Small intestine (tissue), 7 donors: ENCODE results near the gene CTNNA3. TPM values are rescaled to one million over a fixed set of nuclear protein-coding genes. Genes with fewer than 3 reads are reported as not detected.

Source experiments
- DNase-seq, 2 donors: peaks; one replicate each; pipeline versions ENCODE4 v3.0.0 to v3.0.0-alpha.2; 2013
- FAIRE-seq: peaks from 2 replicates; lab custom pipeline; 2012; peaks lifted over from hg19 to GRCh38; lab: Jason Lieb, UNC
- H3K27ac ChIP-seq, 3 donors: one replicate each; pipeline ENCODE4 v1.5.1; 2013; ENCODE audit warnings: low read length in 2 of 3, mild to moderate bottlenecking in 2 of 3, control low read depth in 1 of 3, inconsistent platforms in 1 of 3, low read depth in 1 of 3, moderate library complexity in 1 of 3
- H3K27me3 ChIP-seq, 3 donors: one replicate each; pipeline ENCODE4 v1.6.1; 2013; ENCODE audit warnings: low read length in 3 of 3, inconsistent platforms in 1 of 3; ENCODE audit not compliant: control insufficient read depth in 3 of 3, insufficient read depth in 3 of 3
- H3K36me3 ChIP-seq, 3 donors: one replicate each; pipeline ENCODE4 v1.6.1; 2013; ENCODE audit warnings: low read length in 3 of 3, inconsistent platforms in 1 of 3, low read depth in 1 of 3, mild to moderate bottlenecking in 1 of 3, moderate library complexity in 1 of 3; ENCODE audit not compliant: control insufficient read depth in 3 of 3, insufficient read depth in 2 of 3
- H3K4me1 ChIP-seq, 3 donors: one replicate each; pipeline ENCODE4 v1.6.1; 2013; ENCODE audit warnings: low read length in 2 of 3, inconsistent platforms in 1 of 3, low read depth in 1 of 3, mild to moderate bottlenecking in 1 of 3, moderate library complexity in 1 of 3; ENCODE audit not compliant: control insufficient read depth in 3 of 3, insufficient read depth in 2 of 3
- H3K4me3 ChIP-seq, 3 donors: one replicate each; pipeline ENCODE4 v1.5.1; 2013; ENCODE audit warnings: low read length in 3 of 3, control low read depth in 1 of 3, inconsistent platforms in 1 of 3, low read depth in 1 of 3, mild to moderate bottlenecking in 1 of 3, moderate library complexity in 1 of 3
- H3K9me3 ChIP-seq, 2 donors: one replicate each; pipeline ENCODE4 v1.6.1; 2013; ENCODE audit warnings: low read depth in 1 of 2, low read length in 1 of 2; ENCODE audit not compliant: control insufficient read depth in 2 of 2, insufficient read depth in 1 of 2
- WGBS, 3 donors: extraction: QIAGEN DNeasy Blood & Tissue Kit; methylation state at CpG; one replicate each; pipeline ENCODE4 v1.1.7; 2013; 5-methylcytosine and 5-hydroxymethylcytosine counted together
- polyA plus RNA-seq, 4 donors: library from polyadenylated mRNA; stranded (reverse) in 3 of 4; unstranded in 1 of 4; fragments of 200-250 nt in 3 of 4; fragments of 120-200 nt in 1 of 4; gene quantifications; one replicate each; pipeline versions ENCODE4 v1.2.1 to v1.2.3, GENCODE V29; 2013
- donor health status: healthy with polysubstance abuse.
- donor health status: control.
- donor health status: control.
- donor health status: Bipolar disorder and iron deficiency.
- donor health status: healthy.

The CTNNA3 gene
- polyA plus RNA-seq, 4 donors: 0.24 to 0.38 TPM; not detected in 2

- no peak for FAIRE-seq
- no peak for DNase-seq
- H3K4me3 ChIP-seq: no peak overlapping the region
- H3K4me1 ChIP-seq: peaks cover 0 to 2% (median 0%) of the 10 kb centered on the region in 3 donors
- no peaks in the 10 kb centered on the region for H3K9me3 ChIP-seq
- no peaks in the 10 kb centered on the region for H3K27me3 ChIP-seq
- H3K27ac ChIP-seq: no peak overlapping the region
- no peaks in the 10 kb centered on the region for H3K36me3 ChIP-seq
- 84 to 100% (median 93%) methylated on average over 1 of the region's 1 CpG for WGBS, 3 donors
These were observed 858.0 kb downstream of the CTNNA3 start for GRCh38 chr10:66837990-66838389.

GRCh38 chr10:66837335-66837734 lies 858.7 kb downstream of the CTNNA3 start:
- Histone ChIP-seq H3K4me1 (peaks cover 0 to 2% (median 0%) of the 10 kb centered on the region in 3 donors), H3K4me3 (no peak overlapping the region), H3K36me3 (no peaks in the 10 kb centered on the region), H3K9me3 (no peaks in the 10 kb centered on the region), H3K27ac (no peak overlapping the region), H3K27me3 (no peaks in the 10 kb centered on the region)
- WGBS, 3 donors: 50 to 71% (median 59%) methylated on average over 2 of the region's 2 CpGs
- FAIRE-seq: no peak
- DNase-seq: no peak

GRCh38 chr10:66836771-66837170 lies 859.2 kb downstream of the CTNNA3 start:
- no peak overlapping the region for H3K4me3 ChIP-seq
- no peak for FAIRE-seq
- 83 to 90% (median 86%) methylated on average over 2 of the region's 2 CpGs for WGBS, 3 donors
- H3K27ac ChIP-seq: no peak overlapping the region
- no peaks in the 10 kb centered on the region for H3K4me1 ChIP-seq
- H3K27me3 ChIP-seq: no peaks in the 10 kb centered on the region
- no peaks in the 10 kb centered on the region for H3K36me3 ChIP-seq
- H3K9me3 ChIP-seq: no peaks in the 10 kb centered on the region
- no peak for DNase-seq

- H3K27ac ChIP-seq: no peak overlapping the region
- H3K4me3 ChIP-seq: no peak overlapping the region
- H3K9me3 ChIP-seq: no peaks in the 10 kb centered on the region
- H3K27me3 ChIP-seq: no peaks in the 10 kb centered on the region
- peak in 1 of 2 donors; percentile 32 for DNase-seq
- no peak for FAIRE-seq
- H3K4me1 ChIP-seq: no peaks in the 10 kb centered on the region
- WGBS, 3 donors: 63 to 67% (median 64%) methylated on average over 1 of the region's 1 CpG
- no peaks in the 10 kb centered on the region for H3K36me3 ChIP-seq
These were observed 859.9 kb downstream of the CTNNA3 start for GRCh38 chr10:66836057-66836456.

GRCh38 chr10:66835400-66835799 lies 860.6 kb downstream of the CTNNA3 start:
- H3K4me1 ChIP-seq: no peaks in the 10 kb centered on the region
- H3K36me3 ChIP-seq: no peaks in the 10 kb centered on the region
- no peak overlapping the region for H3K4me3 ChIP-seq
- DNase-seq (no peak), FAIRE-seq (no peak)
- H3K9me3 ChIP-seq: no peaks in the 10 kb centered on the region
- no peaks in the 10 kb centered on the region for H3K27me3 ChIP-seq
- H3K27ac ChIP-seq: no peak overlapping the region

- DNase-seq (peak in 1 of 2 donors; percentile 24), FAIRE-seq (no peak)
- Histone ChIP-seq H3K27ac (no peak overlapping the region), H3K4me1 (no peaks in the 10 kb centered on the region), H3K27me3 (no peaks in the 10 kb centered on the region), H3K4me3 (no peak overlapping the region), H3K36me3 (no peaks in the 10 kb centered on the region), H3K9me3 (no peaks in the 10 kb centered on the region)
These were observed 861.2 kb downstream of the CTNNA3 start for GRCh38 chr10:66834802-66835201.

GRCh38 chr10:66833861-66834260 lies 862.1 kb downstream of the CTNNA3 start:
- WGBS, 3 donors: 31 to 76% (median 41%) methylated on average over 1 of the region's 1 CpG
- Histone ChIP-seq H3K27ac (no peak overlapping the region), H3K4me1 (no peaks in the 10 kb centered on the region), H3K9me3 (no peaks in the 10 kb centered on the region), H3K27me3 (no peaks in the 10 kb centered on the region), H3K36me3 (no peaks in the 10 kb centered on the region), H3K4me3 (no peak overlapping the region)
- DNase-seq (no peak), FAIRE-seq (no peak)

GRCh38 chr10:66832781-66833422 lies 863.1 kb downstream of the CTNNA3 start:
- no peak overlapping the region for H3K4me3 ChIP-seq
- H3K9me3 ChIP-seq: no peaks in the 10 kb centered on the region
- H3K36me3 ChIP-seq: no peaks in the 10 kb centered on the region
- DNase-seq: no peak
- H3K27ac ChIP-seq: no peak overlapping the region
- H3K4me1 ChIP-seq: no peaks in the 10 kb centered on the region
- 74 to 84% (median 75%) methylated on average over 3 of the region's 3 CpGs for WGBS, 3 donors
- FAIRE-seq: no peak
- no peaks in the 10 kb centered on the region for H3K27me3 ChIP-seq

- WGBS, 3 donors: 89 to 93% (median 92%) methylated on average over 2 of the region's 2 CpGs
- peak; percentile 11 to 14 for DNase-seq
- Histone ChIP-seq H3K36me3 (no peaks in the 10 kb centered on the region), H3K4me1 (no peaks in the 10 kb centered on the region), H3K27ac (no peak overlapping the region), H3K4me3 (no peak overlapping the region), H3K27me3 (no peaks in the 10 kb centered on the region), H3K9me3 (no peaks in the 10 kb centered on the region)
- FAIRE-seq: no peak
These were observed 867.0 kb downstream of the CTNNA3 start for GRCh38 chr10:66828957-66829356.
